Midbrain (tissue), 1 donor: Measurements from ENCODE around the gene APOB.

Experiments used
- DNase-seq: peaks from one replicate; lab custom pipeline; 2025; lab: John Stamatoyannopoulos, UW

The APOB gene, protein sequence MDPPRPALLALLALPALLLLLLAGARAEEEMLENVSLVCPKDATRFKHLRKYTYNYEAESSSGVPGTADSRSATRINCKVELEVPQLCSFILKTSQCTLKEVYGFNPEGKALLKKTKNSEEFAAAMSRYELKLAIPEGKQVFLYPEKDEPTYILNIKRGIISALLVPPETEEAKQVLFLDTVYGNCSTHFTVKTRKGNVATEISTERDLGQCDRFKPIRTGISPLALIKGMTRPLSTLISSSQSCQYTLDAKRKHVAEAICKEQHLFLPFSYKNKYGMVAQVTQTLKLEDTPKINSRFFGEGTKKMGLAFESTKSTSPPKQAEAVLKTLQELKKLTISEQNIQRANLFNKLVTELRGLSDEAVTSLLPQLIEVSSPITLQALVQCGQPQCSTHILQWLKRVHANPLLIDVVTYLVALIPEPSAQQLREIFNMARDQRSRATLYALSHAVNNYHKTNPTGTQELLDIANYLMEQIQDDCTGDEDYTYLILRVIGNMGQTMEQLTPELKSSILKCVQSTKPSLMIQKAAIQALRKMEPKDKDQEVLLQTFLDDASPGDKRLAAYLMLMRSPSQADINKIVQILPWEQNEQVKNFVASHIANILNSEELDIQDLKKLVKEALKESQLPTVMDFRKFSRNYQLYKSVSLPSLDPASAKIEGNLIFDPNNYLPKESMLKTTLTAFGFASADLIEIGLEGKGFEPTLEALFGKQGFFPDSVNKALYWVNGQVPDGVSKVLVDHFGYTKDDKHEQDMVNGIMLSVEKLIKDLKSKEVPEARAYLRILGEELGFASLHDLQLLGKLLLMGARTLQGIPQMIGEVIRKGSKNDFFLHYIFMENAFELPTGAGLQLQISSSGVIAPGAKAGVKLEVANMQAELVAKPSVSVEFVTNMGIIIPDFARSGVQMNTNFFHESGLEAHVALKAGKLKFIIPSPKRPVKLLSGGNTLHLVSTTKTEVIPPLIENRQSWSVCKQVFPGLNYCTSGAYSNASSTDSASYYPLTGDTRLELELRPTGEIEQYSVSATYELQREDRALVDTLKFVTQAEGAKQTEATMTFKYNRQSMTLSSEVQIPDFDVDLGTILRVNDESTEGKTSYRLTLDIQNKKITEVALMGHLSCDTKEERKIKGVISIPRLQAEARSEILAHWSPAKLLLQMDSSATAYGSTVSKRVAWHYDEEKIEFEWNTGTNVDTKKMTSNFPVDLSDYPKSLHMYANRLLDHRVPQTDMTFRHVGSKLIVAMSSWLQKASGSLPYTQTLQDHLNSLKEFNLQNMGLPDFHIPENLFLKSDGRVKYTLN (N-terminal part only)

DNA sequence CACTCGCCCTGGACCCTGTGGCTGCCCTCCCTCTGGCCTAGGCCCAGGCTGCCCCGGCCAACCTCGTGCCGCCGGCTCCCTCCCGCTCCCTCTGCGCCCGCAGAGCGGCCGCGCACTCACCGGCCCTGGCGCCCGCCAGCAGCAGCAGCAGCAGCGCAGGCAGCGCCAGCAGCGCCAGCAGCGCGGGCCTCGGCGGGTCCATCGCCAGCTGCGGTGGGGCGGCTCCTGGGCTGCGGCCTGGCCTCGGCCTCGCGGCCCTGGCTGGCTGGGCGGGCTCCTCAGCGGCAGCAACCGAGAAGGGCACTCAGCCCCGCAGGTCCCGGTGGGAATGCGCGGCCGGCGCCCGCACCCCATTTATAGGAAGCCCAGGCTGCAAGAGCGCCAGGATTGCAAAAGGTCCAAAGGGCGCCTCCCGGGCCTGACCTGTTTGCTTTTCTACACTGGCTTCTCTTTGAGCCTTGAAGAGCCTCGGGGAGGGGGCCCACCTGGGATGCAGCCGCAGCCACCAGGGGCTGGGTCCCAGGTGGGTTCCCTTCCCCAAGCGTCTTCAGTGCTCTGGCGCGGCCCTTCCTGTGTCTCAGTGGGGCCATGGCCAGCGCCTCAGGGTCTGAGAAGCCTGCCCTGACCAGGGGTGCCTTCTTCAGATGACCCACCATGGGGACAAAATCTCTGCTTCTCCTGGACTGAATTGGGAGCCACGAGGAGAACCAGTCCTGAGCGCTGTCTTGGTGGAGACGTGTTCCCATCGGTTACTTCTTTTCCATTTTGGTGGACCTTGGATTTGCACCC, at the start of gene APOB:
Gene APOB (minus strand): TSS at position 330 of the 789 bp plus-strand sequence. CDS start 128 bp downstream, at position 202.
- no peak for DNase-seq

DNA sequence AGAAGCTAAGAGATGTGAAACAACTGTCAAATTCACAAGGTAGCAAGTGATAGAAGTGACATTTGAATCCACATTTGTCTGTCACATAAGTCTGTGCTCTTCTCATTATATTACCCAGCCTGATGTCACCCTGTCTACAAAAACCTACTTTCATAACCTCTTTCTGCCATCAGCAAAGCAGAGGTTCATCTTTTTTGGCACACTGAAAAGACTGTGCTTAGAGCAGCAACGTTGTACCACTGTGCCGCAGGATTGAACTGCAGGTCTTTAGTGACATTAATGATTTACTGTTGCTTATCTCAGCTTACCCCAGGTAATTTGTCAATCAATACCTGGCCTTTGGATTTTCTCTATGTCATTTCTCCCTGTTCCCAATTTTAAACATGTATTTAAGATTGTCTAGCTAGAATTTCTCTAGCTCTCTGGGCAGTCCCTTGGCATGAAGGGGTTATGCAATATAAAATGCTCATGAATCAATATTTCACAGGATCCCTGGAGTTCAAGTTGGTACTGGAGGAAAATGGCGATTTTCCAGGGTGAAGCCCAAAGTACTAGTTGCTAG, 48.5 kb upstream of the APOB start:
- DNase-seq = no peak

DNA sequence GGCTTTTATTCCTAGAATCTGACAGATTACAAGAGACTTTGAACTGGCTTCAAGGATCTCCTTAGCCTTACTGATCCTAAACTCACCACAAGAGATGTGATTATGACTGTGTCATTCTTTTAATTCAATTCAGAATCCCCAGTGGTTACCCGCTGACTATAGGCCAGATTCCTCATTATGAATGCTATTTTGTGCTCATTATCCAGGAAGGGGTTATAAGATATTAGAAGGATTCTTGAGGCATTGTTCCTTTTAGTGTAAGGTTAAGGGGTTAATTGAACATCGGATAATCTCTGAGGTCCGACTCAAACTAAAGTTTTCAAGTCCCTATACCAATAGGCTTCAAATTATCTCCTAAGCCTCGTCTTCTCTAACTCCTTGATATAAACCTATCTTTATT, 40.5 kb upstream of the APOB start:
- no peak for DNase-seq

DNA sequence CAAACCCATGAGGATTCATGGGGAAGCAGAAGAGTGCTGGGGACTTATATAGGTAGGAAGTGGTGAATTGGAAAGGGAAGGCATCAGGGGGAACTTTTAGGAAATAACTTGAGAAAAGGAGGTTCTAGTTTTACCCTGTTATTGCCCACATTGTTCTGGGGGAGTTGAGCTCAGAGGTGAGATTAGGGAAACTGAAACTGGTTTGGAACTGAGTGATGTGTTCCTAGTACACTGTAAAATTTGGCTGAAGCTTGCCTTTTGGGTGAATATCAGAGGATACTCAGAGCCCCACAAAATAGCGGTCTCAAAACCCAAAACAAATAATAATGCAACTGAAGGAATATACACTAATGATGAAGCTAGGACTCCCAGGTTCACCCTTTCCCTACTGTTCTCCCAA, 39.6 kb upstream of the APOB start:
- no peak for DNase-seq

DNA sequence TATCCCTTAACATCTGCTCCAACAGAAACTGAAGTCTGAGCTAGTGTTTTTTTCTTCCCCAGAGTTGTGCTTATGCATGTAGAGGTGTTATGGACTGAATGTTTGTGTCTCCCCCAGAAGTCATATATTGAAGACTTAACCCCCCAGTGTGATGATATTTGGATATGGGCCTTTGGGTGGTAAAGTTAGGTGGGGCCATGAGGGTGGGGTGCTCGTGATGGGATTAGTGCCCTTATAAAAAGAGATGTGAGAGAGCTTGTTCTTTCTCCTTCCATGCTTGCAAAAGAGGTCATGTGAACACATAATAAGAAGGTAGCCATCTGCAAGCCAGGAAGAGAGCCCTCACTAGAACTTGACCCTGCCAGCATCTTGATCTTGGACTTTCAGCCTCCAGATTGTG, 34.4 kb upstream of the APOB start:
- DNase-seq = no peak

DNA sequence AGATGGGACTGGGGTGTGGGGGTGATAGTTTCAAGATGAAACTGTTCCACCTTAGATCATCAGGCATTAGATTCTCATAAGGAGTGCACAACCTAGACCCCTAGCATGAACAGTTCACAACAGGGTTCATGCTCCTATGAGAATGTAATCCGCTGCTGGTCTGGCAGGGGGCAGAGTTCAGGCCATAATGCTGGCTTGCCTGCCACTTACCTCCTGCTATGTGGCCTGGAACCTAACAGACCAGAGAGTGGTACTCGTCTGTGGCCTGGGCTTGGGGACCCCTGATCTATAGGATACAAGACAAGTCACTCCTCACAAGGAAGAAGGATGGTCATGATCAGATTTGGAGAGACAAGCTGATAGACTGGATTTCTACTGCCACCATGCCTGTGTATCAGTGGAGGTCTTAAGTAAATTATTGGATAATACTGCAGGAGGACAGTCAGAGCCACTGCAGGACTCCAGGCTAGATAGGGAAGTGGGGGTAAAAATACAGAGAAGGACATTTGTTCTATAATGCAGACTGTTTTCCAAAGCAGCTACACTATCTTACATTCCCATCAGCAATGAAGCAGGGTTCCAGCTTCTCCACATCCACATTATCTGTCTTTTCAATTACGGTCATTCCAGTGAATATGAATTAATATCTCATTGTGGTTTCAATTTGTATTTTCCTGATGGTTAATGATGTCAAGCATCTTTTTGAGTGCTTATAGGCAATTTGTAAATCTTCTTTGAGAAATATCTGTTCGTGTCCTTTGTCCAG, 28.8 kb upstream of the APOB start:
- no peak for DNase-seq

DNA sequence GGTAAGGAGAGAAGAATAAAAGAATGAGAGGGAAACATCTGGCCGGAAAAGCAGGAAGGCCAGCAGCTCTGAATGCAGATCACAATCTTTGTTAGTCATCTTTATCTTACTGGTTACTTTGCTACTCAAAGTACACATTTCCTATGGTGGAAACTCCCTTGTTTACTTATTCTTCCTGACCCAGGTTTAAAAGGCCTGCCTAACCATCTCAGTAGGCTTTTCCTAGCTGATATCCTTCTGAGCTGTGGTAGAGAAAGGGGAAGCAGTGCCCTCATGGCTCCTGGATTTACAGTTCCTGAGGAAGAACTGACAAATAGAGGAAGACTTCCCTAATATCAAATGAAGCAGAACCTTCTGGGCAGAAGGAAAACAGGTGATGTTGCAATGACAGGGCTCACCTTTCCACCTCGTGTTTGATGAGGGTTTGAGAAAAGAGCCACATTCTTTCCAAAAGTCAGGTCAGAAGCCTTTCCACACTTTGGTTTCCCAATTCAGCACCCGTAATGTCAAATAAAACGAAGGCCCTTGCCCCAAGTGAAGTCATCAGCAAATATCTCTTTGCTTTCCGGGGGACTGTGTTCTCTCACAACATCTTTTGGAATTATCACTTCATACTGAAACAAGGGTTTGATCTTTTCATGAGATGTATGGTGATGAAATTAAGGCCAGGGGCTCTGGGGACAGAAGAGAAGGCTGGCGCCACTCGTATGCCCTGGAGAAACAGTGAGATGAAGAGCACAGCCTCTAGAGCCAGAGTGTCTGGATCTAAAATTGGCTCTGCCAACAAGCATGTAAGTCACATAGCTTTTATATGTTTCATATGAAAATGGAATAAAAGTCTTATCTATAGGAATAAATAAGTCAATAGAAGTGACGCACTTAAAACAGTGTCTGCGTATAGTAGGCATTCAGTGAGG, 26.7 kb upstream of the APOB start:
- DNase-seq = no peak

DNA sequence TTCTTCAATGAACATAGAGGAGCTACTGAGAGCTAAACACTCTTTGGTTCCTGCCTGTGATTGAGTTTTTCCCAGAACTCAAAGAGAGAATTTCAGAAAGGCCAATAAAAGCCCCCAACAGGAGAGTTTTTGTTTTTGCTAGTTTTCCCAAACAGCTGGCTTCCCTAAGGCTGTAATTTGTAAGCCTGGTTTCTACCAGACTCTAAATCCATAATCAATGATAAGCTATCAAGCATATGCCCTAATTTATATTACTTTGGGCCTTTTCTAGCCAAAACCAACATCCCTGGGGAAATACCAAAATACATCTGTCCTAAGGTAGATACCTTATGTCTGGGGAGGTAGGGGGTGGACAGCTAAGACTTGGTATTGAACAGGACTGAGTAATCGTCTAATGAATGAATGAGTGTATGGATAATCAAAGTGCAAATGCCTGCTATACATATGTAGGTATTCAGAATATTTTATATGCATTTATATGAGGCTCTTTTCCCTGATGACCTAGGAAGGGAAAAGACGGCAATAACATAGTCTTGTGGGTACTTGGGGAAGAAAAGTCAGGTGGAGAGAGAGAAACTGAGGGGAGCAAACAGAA, 26.0 kb upstream of the APOB start:
- DNase-seq = no peak

DNA sequence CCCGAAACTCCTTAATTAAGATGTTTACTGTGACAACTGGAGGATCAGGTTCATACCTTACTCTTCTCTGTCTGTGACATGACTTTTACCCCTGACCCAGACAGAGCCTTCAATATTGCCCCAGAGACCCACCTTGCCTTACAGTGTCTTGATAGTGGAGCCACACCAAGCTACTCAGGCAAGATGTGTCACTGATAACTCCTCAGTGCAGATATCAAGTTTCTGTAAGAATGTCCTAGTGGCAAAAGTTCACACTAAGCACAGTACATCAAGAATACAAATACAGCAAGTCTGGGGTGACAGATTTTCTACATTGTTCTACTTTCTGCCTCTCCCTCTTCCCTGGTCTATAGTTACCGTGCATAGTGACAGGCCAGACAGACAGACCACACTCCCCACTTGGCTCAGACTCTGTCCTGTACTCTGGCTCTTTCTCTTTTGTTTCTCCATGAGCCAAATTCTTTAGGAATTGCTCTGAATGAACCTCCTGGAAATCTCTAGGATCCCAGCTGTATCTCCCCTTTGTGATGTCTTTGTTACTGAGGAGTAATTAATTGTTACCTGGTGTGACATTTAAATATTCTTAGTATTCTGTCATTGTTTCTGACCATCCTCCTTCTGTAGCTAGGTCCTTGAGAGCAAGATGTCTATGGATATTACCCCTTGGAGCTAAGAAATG, 24.1 kb upstream of the APOB start:
- no peak for DNase-seq

DNA sequence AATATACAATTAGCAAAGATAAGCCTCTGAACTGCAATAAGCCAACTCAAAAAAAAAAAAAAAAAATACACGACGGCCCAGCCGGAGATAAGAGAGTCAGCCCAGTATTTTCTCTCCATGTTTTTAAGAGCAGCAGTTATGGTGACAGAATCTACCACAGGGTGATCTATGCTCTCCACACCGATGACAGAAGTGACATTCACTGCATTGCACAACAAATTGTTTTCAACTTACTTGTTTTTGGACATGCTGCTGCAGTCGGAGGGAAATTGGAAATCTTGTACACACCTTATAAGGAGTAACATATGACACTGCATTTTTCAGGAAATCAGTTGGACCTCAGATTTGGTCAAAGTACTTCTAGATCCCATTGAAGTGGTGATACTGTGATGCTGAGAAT, 23.3 kb upstream of the APOB start:
- DNase-seq = no peak

DNA sequence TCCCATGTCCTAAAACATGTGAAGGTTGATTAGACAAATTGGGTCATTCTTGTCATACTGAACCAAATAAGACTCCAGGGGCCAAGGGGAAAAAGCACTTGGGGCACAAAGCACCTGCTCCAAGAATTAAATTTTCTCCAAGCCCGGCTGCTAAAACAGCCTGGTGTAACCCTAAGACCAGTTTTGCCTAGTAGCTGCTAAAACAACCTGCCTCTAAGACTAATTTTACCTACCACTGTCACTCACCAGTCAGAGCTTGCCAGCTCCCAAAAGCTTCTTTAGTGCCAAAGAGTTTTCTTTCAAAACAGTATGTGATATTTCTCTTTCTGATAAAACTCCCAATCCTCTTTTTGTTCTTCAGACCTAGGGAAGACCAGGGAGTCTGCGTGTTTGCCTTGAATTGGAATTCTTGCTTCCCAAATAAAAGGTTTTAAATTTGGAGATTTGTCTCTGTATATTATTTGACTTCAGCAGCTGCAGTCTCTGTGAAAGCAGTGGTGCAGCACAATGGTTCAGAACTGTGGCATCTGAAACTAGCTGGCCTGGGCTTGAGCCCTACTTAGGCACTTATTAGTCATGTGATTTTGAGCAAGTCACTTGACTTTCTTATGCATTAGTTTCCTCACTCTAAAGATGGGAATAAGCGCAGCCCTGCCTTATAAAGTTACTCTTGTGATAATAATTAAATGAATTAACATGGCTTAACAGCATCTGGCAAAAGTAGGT, 16.2 kb upstream of the APOB start:
- DNase-seq = no peak

DNA sequence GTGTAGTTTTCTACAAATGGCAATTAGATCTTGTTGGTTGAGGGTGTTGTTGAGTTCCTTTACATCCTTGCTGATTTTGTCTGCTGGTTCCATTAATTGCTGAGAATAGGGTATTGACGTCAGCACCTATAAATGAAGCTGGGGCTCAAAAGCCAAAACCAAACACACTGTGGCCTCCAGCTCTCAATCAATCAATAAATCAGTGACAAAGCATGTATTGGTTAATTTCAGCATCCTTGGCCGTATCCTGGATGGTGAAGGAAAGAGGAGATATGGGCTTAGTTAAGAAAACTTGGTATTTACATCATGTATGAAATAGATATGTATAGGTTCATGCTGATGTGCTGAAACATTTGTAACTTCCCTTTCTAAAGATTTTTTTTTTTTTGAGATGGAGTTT, 13.2 kb upstream of the APOB start:
- no peak for DNase-seq

DNA sequence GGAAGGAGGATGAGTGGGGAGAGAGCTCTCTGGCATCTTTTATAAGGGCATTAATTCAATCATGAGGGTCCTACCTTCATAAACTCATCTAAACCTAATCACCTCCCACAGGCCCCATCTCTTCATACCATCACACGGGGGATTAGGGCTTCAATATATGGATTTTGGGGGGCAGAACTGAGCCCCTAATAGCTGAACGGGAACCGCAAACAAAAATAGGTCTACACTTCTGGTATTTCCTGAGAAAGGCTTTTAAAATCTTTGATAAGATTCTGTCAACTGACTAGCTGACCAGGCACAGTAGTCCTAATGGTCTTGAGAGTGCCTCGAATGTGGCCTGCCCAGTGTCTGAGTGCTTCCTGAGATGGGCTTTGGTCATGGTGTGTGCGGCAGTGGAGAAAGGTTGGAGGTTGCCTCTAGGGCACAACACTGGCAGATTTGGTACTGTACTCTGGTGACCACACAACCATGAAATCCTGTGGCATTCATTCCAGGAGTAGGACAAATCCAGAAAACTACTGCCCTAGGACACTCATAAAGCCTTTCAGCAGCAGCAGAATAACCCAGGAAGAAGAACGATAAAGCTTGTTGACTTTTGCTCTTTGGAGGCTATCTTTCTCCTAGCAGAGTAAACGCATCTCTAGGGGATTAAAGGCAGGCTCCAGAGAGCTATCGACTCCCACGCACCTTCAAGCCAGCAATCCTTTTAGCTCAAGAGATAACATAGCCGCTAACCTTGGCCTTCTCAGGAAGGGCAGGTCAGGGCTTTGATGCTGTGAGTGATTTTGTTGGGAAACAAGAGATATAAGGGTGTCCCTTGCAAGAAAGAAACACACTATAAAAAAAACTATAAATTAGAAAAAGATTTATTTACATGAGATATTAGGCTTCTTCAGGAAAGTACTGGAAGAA, 12.3 kb upstream of the APOB start:
- DNase-seq = no peak

DNA sequence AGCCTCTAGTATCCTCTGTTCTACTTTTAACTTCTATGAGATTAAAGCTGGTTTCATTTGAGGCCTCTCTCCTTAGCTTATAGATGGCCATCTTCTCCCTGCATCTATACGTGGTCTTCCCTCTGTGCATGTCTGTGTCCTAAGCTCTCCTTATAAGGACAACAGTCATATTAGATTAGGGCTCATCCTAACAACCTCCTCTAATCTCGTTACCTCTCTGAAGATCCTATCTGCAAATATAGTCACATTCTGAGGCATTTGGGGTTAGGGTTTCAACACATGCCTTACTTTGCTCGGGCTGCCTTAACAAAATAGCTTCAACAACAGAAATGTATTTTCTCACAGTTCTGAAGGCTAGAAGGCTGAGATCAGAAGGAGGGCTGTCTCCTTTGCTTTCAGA, 11.6 kb upstream of the APOB start:
- no peak for DNase-seq

DNA sequence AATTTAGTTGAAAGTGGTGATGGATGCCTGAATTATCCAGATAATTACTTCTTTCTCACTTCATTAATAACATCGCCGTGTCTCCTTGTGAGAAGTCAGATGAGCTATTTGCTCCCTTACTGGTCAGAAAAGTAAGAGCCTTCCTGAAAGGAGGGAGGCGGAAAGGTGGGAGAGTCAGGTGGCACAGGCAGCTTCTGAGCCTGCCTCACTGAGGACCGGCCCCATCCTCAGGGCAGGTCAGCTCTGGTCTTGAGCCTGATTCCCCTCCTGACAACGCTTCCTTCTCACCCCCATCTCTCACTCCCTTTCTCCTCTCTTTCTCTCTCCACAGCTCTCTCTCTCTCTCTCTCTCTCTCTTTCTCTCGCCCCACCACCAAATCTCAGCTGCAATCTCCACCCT, 10.1 kb upstream of the APOB start:
- no peak for DNase-seq

DNA sequence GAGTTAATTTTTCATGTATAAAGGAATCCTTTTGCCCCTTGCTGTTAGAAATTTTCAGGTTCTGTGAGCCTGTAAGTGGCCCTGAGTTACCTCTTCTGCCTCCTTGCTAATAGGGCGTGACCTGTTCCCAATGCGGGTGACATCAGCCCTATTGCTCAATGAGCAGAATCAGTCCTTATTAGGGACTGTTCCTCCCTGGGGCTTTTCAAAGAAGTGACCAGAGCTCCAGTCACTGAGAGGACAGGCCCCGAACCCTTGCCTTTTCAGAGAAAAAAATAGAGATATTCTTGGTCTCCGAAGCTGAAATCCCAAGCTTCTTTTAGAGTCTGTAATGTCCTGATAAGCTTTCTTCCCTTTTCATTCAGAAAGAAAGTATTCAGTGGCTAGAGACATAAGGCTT, 8.2 kb upstream of the APOB start:
- no peak for DNase-seq

DNA sequence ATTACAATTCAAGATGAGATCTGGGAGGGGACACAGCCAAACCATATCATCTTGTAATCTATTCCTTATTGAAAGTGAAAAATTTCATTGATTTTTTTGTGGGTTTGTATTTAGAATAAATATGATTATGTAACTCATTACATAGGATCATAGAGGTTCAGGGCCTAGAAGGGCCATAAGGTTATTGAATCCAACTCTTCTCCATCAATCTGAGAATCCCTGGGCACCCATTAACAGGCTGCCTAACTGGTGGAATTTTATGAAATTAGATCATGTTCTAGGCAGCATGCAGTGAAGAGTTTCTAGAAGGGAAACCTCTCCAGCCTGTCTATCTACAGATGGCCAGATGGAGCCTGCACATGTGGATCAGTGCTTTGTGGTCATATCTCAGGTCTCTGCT, 6.3 kb upstream of the APOB start:
- no peak for DNase-seq
